ENCODE measurements around the gene SLC30A1. TPM values are rescaled to one million over a fixed set of nuclear protein-coding genes. Genes with fewer than 3 reads are reported as not detected.

The SLC30A1 gene
- polyA plus RNA-seq, 1 of the 3 experiments (the other 2 are of a cell fraction), result 6.9 TPM

GRCh38 chr1:211591980-211592493 is 13.1 kb upstream of the SLC30A1 start (continued):
- TF ChIP-seq, protein P1, sequence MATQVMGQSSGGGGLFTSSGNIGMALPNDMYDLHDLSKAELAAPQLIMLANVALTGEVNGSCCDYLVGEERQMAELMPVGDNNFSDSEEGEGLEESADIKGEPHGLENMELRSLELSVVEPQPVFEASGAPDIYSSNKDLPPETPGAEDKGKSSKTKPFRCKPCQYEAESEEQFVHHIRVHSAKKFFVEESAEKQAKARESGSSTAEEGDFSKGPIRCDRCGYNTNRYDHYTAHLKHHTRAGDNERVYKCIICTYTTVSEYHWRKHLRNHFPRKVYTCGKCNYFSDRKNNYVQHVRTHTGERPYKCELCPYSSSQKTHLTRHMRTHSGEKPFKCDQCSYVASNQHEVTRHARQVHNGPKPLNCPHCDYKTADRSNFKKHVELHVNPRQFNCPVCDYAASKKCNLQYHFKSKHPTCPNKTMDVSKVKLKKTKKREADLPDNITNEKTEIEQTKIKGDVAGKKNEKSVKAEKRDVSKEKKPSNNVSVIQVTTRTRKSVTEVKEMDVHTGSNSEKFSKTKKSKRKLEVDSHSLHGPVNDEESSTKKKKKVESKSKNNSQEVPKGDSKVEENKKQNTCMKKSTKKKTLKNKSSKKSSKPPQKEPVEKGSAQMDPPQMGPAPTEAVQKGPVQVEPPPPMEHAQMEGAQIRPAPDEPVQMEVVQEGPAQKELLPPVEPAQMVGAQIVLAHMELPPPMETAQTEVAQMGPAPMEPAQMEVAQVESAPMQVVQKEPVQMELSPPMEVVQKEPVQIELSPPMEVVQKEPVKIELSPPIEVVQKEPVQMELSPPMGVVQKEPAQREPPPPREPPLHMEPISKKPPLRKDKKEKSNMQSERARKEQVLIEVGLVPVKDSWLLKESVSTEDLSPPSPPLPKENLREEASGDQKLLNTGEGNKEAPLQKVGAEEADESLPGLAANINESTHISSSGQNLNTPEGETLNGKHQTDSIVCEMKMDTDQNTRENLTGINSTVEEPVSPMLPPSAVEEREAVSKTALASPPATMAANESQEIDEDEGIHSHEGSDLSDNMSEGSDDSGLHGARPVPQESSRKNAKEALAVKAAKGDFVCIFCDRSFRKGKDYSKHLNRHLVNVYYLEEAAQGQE (IDR thresholded peaks at IDR 0.05; ENCODE audit: low read depth, low read length), result no peak
- TF ChIP-seq FOSL2 (IDR thresholded peaks at IDR 0.05; ENCODE audit: borderline replicate concordance, low read depth) (peak; percentile 88), NRF1 (IDR thresholded peaks at IDR 0.05; ENCODE audit: low read depth, low read length) (no peak), TEAD4 (IDR thresholded peaks at IDR 0.05; ENCODE audit: borderline replicate concordance, insufficient read depth) (no peak), ZBTB33 (IDR thresholded peaks at IDR 0.05; ENCODE audit: borderline replicate concordance, low read depth) (no peak), RCOR1 (IDR thresholded peaks at IDR 0.05; ENCODE audit: low read length) (no peak), POLR2AphosphoS5 (IDR thresholded peaks at IDR 0.05; ENCODE audit: low read depth, low read length) (no peak; the same call in 1 of the 2 replicates), FOXJ3 (CRISPR knock-in tag; IDR thresholded peaks at IDR 0.05) (no peak), RXRA (IDR thresholded peaks at IDR 0.05; ENCODE audit: borderline replicate concordance, low read depth) (0 out of 2 replicates have a peak, but pooled peaks have one; percentile 28), GATA2 (CRISPR knock-in tag; IDR thresholded peaks at IDR 0.05) (no peak), MEF2A (IDR thresholded peaks at IDR 0.05; ENCODE audit: borderline replicate concordance, low read depth) (no peak), TAF1 (IDR thresholded peaks at IDR 0.05; ENCODE audit: borderline replicate concordance, low read depth, low read length) (no peak), IRF3 (IDR thresholded peaks at IDR 0.05; ENCODE audit: low read depth, low read length) (no peak), EZH2phosphoT487 (IDR thresholded peaks at IDR 0.05; ENCODE audit: borderline replicate concordance, low read depth) (no peak), RAD21 (IDR thresholded peaks at IDR 0.05; ENCODE audit: low read length) (no peak), EP300 (IDR thresholded peaks at IDR 0.05; ENCODE audit: borderline replicate concordance in 1 of 2, low read depth in 1 of 2, low read length in 1 of 2) (peak in 1 of 2 experiments; percentile 48; a peak in 1 of 4 replicates)
- TF ChIP-seq, protein P2, sequence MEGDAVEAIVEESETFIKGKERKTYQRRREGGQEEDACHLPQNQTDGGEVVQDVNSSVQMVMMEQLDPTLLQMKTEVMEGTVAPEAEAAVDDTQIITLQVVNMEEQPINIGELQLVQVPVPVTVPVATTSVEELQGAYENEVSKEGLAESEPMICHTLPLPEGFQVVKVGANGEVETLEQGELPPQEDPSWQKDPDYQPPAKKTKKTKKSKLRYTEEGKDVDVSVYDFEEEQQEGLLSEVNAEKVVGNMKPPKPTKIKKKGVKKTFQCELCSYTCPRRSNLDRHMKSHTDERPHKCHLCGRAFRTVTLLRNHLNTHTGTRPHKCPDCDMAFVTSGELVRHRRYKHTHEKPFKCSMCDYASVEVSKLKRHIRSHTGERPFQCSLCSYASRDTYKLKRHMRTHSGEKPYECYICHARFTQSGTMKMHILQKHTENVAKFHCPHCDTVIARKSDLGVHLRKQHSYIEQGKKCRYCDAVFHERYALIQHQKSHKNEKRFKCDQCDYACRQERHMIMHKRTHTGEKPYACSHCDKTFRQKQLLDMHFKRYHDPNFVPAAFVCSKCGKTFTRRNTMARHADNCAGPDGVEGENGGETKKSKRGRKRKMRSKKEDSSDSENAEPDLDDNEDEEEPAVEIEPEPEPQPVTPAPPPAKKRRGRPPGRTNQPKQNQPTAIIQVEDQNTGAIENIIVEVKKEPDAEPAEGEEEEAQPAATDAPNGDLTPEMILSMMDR (IDR thresholded peaks at IDR 0.05), result no peak

Data from SK-N-SH (cell line).